Kidney epithelial cell (primary cell): ENCODE results near the gene DHRS12. TPM values are rescaled to one million over a fixed set of nuclear protein-coding genes. Genes with fewer than 3 reads are reported as not detected.

Experiments
- DNase-seq: peaks from one replicate; pipeline ENCODE4 v3.0.0-alpha.2; 2010; ENCODE audit warnings: low read depth
- H3K27me3 ChIP-seq: 2 replicates; pipeline ENCODE4 v1.6.0; 2011; ENCODE audit warnings: low read length; ENCODE audit not compliant: control insufficient read depth, insufficient read depth
- H3K36me3 ChIP-seq: 2 replicates; pipeline ENCODE4 v1.5.1; 2011; ENCODE audit warnings: low read length; ENCODE audit not compliant: control insufficient read depth, insufficient read depth
- H3K4me3 ChIP-seq: 2 replicates; pipeline ENCODE4 v1.5.1; 2011; ENCODE audit warnings: low read depth, mild to moderate bottlenecking, control low read depth, low read length
- total RNA-seq: library from RNA; depleted of rRNA; stranded (reverse); fragments of >200 nt; gene quantifications from 2 replicates; pipeline ENCODE4 v1.2.3, GENCODE V29; 2015
- TF ChIP-seq, protein P1 (sequence below): IDR thresholded peaks from 2 replicates; pipeline ENCODE4 v1.5.1; 2011; ENCODE audit warnings: mild to moderate bottlenecking, moderate library complexity, low read length, control low read depth, inconsistent platforms; ENCODE audit not compliant: insufficient read depth, poor library complexity, severe bottlenecking

Gene DHRS12
- total RNA-seq, 1 donor from 2014 or later: 11.7 TPM

DNA sequence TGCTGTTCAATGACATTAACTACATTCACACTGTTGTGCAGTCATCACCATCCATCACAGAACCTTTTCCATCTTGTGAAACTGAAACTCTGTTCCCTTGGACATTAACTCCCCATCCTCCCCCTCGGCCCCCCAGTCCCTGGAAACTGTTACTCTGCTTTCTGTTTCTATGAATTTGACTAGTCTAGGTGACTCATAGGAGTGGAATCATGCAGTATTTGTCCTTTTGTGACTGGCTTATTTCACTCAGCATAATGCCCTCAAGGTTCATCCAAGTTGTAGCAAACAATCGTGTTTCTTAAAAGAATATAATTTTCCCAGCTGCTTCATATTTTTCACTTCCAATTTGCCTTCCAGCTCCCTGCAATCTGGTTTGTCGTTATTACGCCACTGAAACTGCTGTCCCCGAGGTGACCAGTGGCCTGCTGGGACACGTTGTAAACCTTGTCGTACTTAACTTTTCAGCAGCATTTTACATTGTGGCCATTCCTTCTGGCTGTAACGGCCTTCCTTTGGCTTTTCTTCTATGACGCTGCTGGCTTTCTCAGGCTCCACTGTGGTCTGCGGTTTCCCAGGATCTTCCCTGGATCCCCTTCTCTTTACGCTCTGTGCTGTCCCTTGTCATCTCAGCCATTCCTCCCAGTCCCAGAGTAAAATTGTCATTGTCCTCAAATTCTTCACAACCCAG is 74.0 kb downstream of the DHRS12 start:
- no peak overlapping the region for H3K4me3 ChIP-seq
- H3K36me3 ChIP-seq: no peaks in the 10 kb centered on the region
- peak; percentile 70 for DNase-seq
- TF ChIP-seq, protein P1, sequence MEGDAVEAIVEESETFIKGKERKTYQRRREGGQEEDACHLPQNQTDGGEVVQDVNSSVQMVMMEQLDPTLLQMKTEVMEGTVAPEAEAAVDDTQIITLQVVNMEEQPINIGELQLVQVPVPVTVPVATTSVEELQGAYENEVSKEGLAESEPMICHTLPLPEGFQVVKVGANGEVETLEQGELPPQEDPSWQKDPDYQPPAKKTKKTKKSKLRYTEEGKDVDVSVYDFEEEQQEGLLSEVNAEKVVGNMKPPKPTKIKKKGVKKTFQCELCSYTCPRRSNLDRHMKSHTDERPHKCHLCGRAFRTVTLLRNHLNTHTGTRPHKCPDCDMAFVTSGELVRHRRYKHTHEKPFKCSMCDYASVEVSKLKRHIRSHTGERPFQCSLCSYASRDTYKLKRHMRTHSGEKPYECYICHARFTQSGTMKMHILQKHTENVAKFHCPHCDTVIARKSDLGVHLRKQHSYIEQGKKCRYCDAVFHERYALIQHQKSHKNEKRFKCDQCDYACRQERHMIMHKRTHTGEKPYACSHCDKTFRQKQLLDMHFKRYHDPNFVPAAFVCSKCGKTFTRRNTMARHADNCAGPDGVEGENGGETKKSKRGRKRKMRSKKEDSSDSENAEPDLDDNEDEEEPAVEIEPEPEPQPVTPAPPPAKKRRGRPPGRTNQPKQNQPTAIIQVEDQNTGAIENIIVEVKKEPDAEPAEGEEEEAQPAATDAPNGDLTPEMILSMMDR: no peak
- H3K27me3 ChIP-seq: no peaks in the 10 kb centered on the region

DNA sequence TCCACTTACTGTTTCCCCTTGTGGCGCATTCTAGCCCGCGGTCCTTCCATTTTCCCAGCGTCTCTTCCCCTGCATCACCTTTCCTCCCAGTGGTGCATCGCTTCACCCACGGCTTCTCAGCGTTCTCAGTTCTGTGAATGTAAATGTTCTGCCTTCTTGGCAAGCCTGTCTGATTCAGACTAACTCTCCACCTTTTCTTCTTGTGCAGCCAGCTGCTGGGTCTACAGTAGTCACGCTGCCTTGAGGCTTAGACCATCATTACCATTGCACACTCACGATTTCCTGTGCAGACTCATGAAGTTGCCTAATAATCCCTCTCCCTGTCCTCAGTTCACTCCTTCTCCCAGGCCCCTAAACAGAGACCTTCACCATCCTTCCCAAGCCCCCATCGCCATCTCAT is 75.0 kb downstream of the DHRS12 start:
- H3K27me3 ChIP-seq: no peaks in the 10 kb centered on the region
- H3K36me3 ChIP-seq: no peaks in the 10 kb centered on the region
- no peak for DNase-seq
- TF ChIP-seq, protein P1: no peak
- no peak overlapping the region for H3K4me3 ChIP-seq

DNA sequence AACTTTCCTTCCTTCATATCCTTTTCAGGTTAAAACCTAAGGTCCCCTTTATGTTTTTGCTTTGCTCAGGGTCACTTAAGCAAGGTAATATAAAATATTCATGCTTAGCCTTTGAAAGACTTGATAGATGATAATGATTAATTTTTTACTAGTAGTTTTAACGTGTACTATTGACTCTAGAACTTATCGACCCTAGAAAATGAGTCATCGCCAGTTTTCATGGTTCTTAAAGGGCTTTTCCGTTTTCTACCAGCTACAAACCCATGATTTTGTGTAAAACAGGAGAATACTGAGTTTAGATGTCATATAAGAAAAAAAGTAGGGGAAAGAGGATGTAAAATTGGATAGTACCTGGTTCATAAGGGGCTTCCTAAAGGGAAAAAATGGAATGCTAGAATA is 75.7 kb downstream of the DHRS12 start:
- TF ChIP-seq, protein P1: no peak
- H3K27me3 ChIP-seq: no peaks in the 10 kb centered on the region
- H3K36me3 ChIP-seq: no peaks in the 10 kb centered on the region

DNA sequence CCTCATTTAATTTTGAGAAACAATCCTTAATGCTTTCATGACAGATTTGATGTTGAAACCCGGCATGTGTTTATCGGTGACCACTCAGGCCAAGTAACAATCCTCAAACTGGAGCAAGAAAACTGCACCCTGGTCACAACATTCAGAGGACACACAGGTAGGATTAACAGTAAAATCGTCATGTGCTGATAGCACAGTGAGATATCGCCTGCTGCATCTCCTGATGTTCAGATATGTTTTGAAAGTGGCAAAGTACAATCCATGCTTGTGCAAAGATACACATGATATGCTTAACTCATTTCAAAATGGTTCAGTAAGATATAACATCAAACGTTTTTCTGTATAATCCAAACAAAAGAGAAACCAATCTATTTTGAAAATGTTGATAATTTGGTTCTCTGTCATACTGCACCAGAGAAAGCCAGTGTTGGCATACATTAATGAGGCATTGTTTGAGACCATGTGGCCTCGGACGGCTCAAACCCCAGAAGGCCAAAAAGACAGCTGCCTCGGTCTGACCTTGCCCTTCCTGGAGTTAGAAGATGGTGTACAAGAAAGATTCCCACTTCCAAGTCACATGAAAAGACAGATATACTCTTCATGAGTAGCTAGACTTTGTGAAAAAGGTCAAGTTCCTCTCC is 76.2 kb downstream of the DHRS12 start:
- no peak overlapping the region for H3K4me3 ChIP-seq
- H3K36me3 ChIP-seq: no peaks in the 10 kb centered on the region
- DNase-seq: no peak
- TF ChIP-seq, protein P1: no peak
- no peaks in the 10 kb centered on the region for H3K27me3 ChIP-seq

More for the DNA sequence above, 75.7 kb downstream of the DHRS12 start:
- no peak overlapping the region for H3K4me3 ChIP-seq
- DNase-seq: no peak

DNA sequence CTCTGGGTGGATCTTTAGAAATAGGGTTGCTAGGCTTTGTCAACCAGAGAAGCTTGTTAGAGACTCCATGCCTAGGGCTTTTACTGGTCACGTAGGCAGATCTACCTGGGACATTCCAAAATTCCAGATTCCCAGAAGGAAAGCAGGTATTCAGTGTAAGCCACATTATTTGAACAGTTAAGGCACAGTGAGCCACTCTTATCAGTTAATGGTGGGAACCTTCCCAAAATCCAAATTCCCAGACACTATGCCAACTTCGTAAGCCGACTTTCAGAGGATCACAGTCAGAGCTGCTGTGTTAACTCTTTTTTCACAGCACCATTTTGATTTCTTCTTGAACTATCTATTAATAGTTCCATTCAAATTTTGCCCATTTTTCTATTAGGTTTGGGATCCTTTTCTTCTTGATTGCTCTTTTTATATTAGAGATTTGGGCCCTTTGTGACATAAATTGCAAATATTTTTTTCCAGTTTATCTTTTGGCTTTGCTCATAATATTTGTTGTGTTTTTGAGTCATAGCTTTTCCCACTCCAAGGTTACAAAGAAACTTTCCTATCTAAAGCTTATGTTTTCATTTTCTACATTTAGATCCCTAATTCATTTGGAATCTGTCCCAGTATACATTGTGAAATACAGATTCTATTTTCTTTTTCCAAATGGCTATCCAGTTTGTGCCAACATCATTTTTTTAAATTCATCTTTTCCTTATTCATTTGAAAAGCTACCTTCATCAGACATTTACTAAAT is 77.3 kb downstream of the DHRS12 start:
- Histone ChIP-seq H3K4me3 (no peak overlapping the region), H3K36me3 (no peaks in the 10 kb centered on the region), H3K27me3 (no peaks in the 10 kb centered on the region)
- TF ChIP-seq, protein P1: no peak
- no peak for DNase-seq
